HG02763 (cell line): Measurements from ENCODE around the gene WNT7A.
A peak's percentile ranks its signal among the peaks of the same experiment; 100 is the strongest.
"Not testable (repeated sequence)": the region's sequence is repeated elsewhere in the genome, so short reads cannot be mapped to it uniquely, and the experiment has no call there.

Experiments used
- ATAC-seq: cut with Tn5 transposase; IDR thresholded peaks from one replicate; pipeline ENCODE4 v1.9.1; 2021; ENCODE audit warnings: mild to moderate bottlenecking, moderate library complexity; ENCODE audit not compliant: unreplicated experiment

The WNT7A gene

GRCh38 chr3:13879946-13880810 lies at the start of gene WNT7A:
Gene WNT7A, minus strand, starts transcription at chr3:13880071. Its CDS starts 255 bp downstream, at chr3:13879816.
- no peak for ATAC-seq

- not testable (repeated sequence) for ATAC-seq
Measured at GRCh38 chr3:13928741-13929140, 48.9 kb upstream of the WNT7A start.

GRCh38 chr3:13927295-13927694 lies 47.4 kb upstream of the WNT7A start:
- ATAC-seq, result no peak

GRCh38 chr3:13916375-13916774 lies 36.5 kb upstream of the WNT7A start:
- ATAC-seq, result no peak

GRCh38 chr3:13902648-13903238 lies 22.9 kb upstream of the WNT7A start:
- no peak for ATAC-seq

GRCh38 chr3:13901935-13902584 lies 22.2 kb upstream of the WNT7A start:
- no peak for ATAC-seq

- ATAC-seq, result no peak
Measured at GRCh38 chr3:13898346-13898745, 18.5 kb upstream of the WNT7A start.

- ATAC-seq, result no peak
Measured at GRCh38 chr3:13896473-13897154, 16.7 kb upstream of the WNT7A start.

- ATAC-seq, result peak; percentile 97
Measured at GRCh38 chr3:13895155-13896105, 15.6 kb upstream of the WNT7A start.

GRCh38 chr3:13894807-13895154 lies 14.9 kb upstream of the WNT7A start:
- no peak for ATAC-seq

GRCh38 chr3:13894096-13894806 lies 14.4 kb upstream of the WNT7A start:
- no peak for ATAC-seq

GRCh38 chr3:13892304-13892703 lies 12.4 kb upstream of the WNT7A start:
- no peak for ATAC-seq

- no peak for ATAC-seq
Measured at GRCh38 chr3:13891492-13892073, 11.7 kb upstream of the WNT7A start.

- ATAC-seq, result no peak
Measured at GRCh38 chr3:13891017-13891392, 11.1 kb upstream of the WNT7A start.

- ATAC-seq, result no peak
Measured at GRCh38 chr3:13890377-13891016, 10.6 kb upstream of the WNT7A start.

- no peak for ATAC-seq
Measured at GRCh38 chr3:13888576-13888975, 8.7 kb upstream of the WNT7A start.

GRCh38 chr3:13887495-13888300 lies 7.8 kb upstream of the WNT7A start:
- ATAC-seq, result no peak

GRCh38 chr3:13886593-13887129 lies 6.8 kb upstream of the WNT7A start:
- ATAC-seq, result no peak
